Neuron (in vitro differentiated cells): Measurements from ENCODE around the gene SPCS3.
"Not testable (repeated sequence)": the region's sequence is repeated elsewhere in the genome, so short reads cannot be mapped to it uniquely, and the experiment has no call there.

ENCODE experiments used
- H2AFZ ChIP-seq: one replicate; pipeline ENCODE4 v1.6.1; 2013; ENCODE audit warnings: low read depth, mild to moderate bottlenecking, inconsistent platforms, low read length, moderate library complexity
- H3K27me3 ChIP-seq: one replicate; pipeline ENCODE4 v1.6.1; 2013; ENCODE audit warnings: low read length; ENCODE audit not compliant: insufficient read depth
- H3K36me3 ChIP-seq: one replicate; pipeline ENCODE4 v1.6.1; 2013; ENCODE audit warnings: low read length; ENCODE audit not compliant: insufficient read depth
- H3K4me1 ChIP-seq: one replicate; pipeline ENCODE4 v1.6.1; 2013; ENCODE audit warnings: low read length; ENCODE audit not compliant: insufficient read depth
- H3K4me3 ChIP-seq: 2 replicates; pipeline ENCODE4 v1.5.1; 2013; ENCODE audit warnings: mild to moderate bottlenecking, low read length, moderate library complexity
- H3K9me3 ChIP-seq: one replicate; pipeline ENCODE4 v1.6.1; 2013; ENCODE audit warnings: low read length

SPCS3 gene

GRCh38 chr4:176340871-176341685, 21.3 kb downstream of the SPCS3 start:
- Histone ChIP-seq H3K4me3 (no peak overlapping the region), H3K4me1 (no peaks in the 10 kb centered on the region), H3K9me3 (peaks cover 16% of the 10 kb centered on the region), H2AFZ (no peak overlapping the region), H3K36me3 (no peaks in the 10 kb centered on the region), H3K27me3 (no peaks in the 10 kb centered on the region)

GRCh38 chr4:176342384-176342783, 22.6 kb downstream of the SPCS3 start:
- no peaks in the 10 kb centered on the region for H3K4me1 ChIP-seq
- no peaks in the 10 kb centered on the region for H3K27me3 ChIP-seq

GRCh38 chr4:176343286-176343685, 23.5 kb downstream of the SPCS3 start:
- Histone ChIP-seq H2AFZ (no peak overlapping the region), H3K27me3 (no peaks in the 10 kb centered on the region), H3K9me3 (peaks cover 16% of the 10 kb centered on the region), H3K4me3 (no peak overlapping the region), H3K36me3 (no peaks in the 10 kb centered on the region), H3K4me1 (no peaks in the 10 kb centered on the region)

More at GRCh38 chr4:176342384-176342783, 22.6 kb downstream of the SPCS3 start:
- no peak overlapping the region for H2AFZ ChIP-seq
- H3K9me3 ChIP-seq = peaks cover 16% of the 10 kb centered on the region
- H3K4me3 ChIP-seq = no peak overlapping the region
- H3K36me3 ChIP-seq = no peaks in the 10 kb centered on the region

- not testable (repeated sequence) for H3K36me3 ChIP-seq, H3K4me1 ChIP-seq, H3K4me3 ChIP-seq, H3K27me3 ChIP-seq, H2AFZ ChIP-seq
- peaks cover 16% of the 10 kb centered on the region for H3K9me3 ChIP-seq
Measured at GRCh38 chr4:176345346-176345745, 25.6 kb downstream of the SPCS3 start.

- H3K36me3 ChIP-seq, H3K4me3 ChIP-seq, H3K4me1 ChIP-seq, H3K27me3 ChIP-seq, H2AFZ ChIP-seq: not testable (repeated sequence)
- H3K9me3 ChIP-seq = peaks cover 19% of the 10 kb centered on the region
Measured at GRCh38 chr4:176346836-176347235, 27.1 kb downstream of the SPCS3 start.

- H2AFZ ChIP-seq = no peak overlapping the region
- H3K27me3 ChIP-seq = no peaks in the 10 kb centered on the region
- H3K4me1 ChIP-seq = no peaks in the 10 kb centered on the region
- H3K4me3 ChIP-seq = no peak overlapping the region
- H3K36me3 ChIP-seq = peaks cover 3% of the 10 kb centered on the region
- H3K9me3 ChIP-seq = peaks cover 7% of the 10 kb centered on the region
Measured at GRCh38 chr4:176350671-176351070, 30.9 kb downstream of the SPCS3 start.

GRCh38 chr4:176354884-176355283, 35.1 kb downstream of the SPCS3 start:
- Histone ChIP-seq H3K4me3 (no peak overlapping the region), H3K4me1 (peaks cover 7% of the 10 kb centered on the region), H3K9me3 (peaks cover 8% of the 10 kb centered on the region), H3K36me3 (peaks cover 3% of the 10 kb centered on the region), H3K27me3 (no peaks in the 10 kb centered on the region), H2AFZ (no peak overlapping the region)

- no peaks in the 10 kb centered on the region for H3K36me3 ChIP-seq
- H3K4me1 ChIP-seq = peaks cover 7% of the 10 kb centered on the region
- no peaks in the 10 kb centered on the region for H3K27me3 ChIP-seq
- H3K9me3 ChIP-seq = peaks cover 5% of the 10 kb centered on the region
- H2AFZ ChIP-seq = no peak overlapping the region
- no peak overlapping the region for H3K4me3 ChIP-seq
Measured at GRCh38 chr4:176357359-176358082, 37.8 kb downstream of the SPCS3 start.

- H3K4me3 ChIP-seq = no peak overlapping the region
- peaks cover 3% of the 10 kb centered on the region for H3K9me3 ChIP-seq
- peaks cover 7% of the 10 kb centered on the region for H3K4me1 ChIP-seq
- no peaks in the 10 kb centered on the region for H3K27me3 ChIP-seq
- no peak overlapping the region for H2AFZ ChIP-seq
- H3K36me3 ChIP-seq = no peaks in the 10 kb centered on the region
Measured at GRCh38 chr4:176358083-176358469, 38.3 kb downstream of the SPCS3 start.

GRCh38 chr4:176359590-176359989, 39.8 kb downstream of the SPCS3 start:
- Histone ChIP-seq H2AFZ (no peak overlapping the region), H3K9me3 (peaks cover 3% of the 10 kb centered on the region), H3K4me3 (no peak overlapping the region), H3K36me3 (no peaks in the 10 kb centered on the region), H3K4me1 (peaks cover 7% of the 10 kb centered on the region), H3K27me3 (no peaks in the 10 kb centered on the region)

GRCh38 chr4:176360446-176360845, 40.7 kb downstream of the SPCS3 start:
- Histone ChIP-seq H3K4me1 (peaks cover 7% of the 10 kb centered on the region), H3K27me3 (no peaks in the 10 kb centered on the region), H3K9me3 (peaks cover 3% of the 10 kb centered on the region), H3K36me3 (no peaks in the 10 kb centered on the region), H2AFZ (no peak overlapping the region), H3K4me3 (no peak overlapping the region)

GRCh38 chr4:176363072-176363471, 43.3 kb downstream of the SPCS3 start:
- Histone ChIP-seq H3K9me3 (peaks cover 5% of the 10 kb centered on the region), H3K4me1 (no peaks in the 10 kb centered on the region), H3K27me3 (no peaks in the 10 kb centered on the region), H3K4me3 (no peak overlapping the region), H3K36me3 (no peaks in the 10 kb centered on the region), H2AFZ (no peak overlapping the region)

- Histone ChIP-seq H3K4me1 (no peaks in the 10 kb centered on the region), H3K9me3 (peaks cover 10% of the 10 kb centered on the region), H2AFZ (no peak overlapping the region), H3K4me3 (no peak overlapping the region), H3K36me3 (no peaks in the 10 kb centered on the region), H3K27me3 (no peaks in the 10 kb centered on the region)
Measured at GRCh38 chr4:176367771-176368465, 48.2 kb downstream of the SPCS3 start.
